Measurements from ENCODE around the gene CXCL8. TPM values are rescaled to one million over a fixed set of nuclear protein-coding genes. Genes with fewer than 3 reads are reported as not detected.

Gene CXCL8
- total RNA-seq, 1 experiment from 2014 or later, result 0.82 TPM

- intact Hi-C loops (cut with micrococcal nuclease; ENCODE audit: unreplicated experiment), result no loop called here
- TF ChIP-seq TCF7L2 (IDR thresholded peaks at IDR 0.05; ENCODE audit: low read depth, low read length), result no peak
- no peak for TF ChIP-seq SIN3A (IDR thresholded peaks at IDR 0.05; ENCODE audit: borderline replicate concordance, insufficient read depth, low read depth, low read length)
- no peak for TF ChIP-seq CTCF (IDR thresholded peaks at IDR 0.05)
- TF ChIP-seq POLR2AphosphoS5 (IDR thresholded peaks at IDR 0.05; ENCODE audit: low read depth, low read length), result no peak
- no peak for TF ChIP-seq REST (IDR thresholded peaks at IDR 0.05; ENCODE audit: insufficient read depth in 1 of 2, low read depth in 2 of 2, low read length in 1 of 2)
- CTCF ChIA-PET, result interaction anchor here (0.6 kb wide), 1 partner anchor 145 kb away, joined by 7 read pairs; no protein-coding TSS in a partner anchor
Observed at GRCh38 chr4:73721909-73722308, 18.5 kb upstream of the CXCL8 start.

GRCh38 chr4:73723023-73723422 lies 17.3 kb upstream of the CXCL8 start:
- no peaks in the 10 kb centered on the region for H3K27me3 ChIP-seq (ENCODE audit: control insufficient read depth, insufficient read depth, low read length)
- H3K36me3 ChIP-seq (ENCODE audit: control insufficient read depth, insufficient read depth, low read length), result no peaks in the 10 kb centered on the region
- H3K4me3 ChIP-seq (ENCODE audit: low read depth in 2 of 2, low read length in 2 of 2), result no peak overlapping the region
- in situ Hi-C loops (cut with HindIII; ENCODE audit: low pct_unique_long_range_greater_than_20kb, low sequenced_read_pairs), result no loop called here
- no peak for TF ChIP-seq SIN3A (IDR thresholded peaks at IDR 0.05; ENCODE audit: borderline replicate concordance, insufficient read depth, low read depth, low read length)
- no peak for TF ChIP-seq REST (IDR thresholded peaks at IDR 0.05; ENCODE audit: insufficient read depth in 1 of 2, low read depth in 2 of 2, low read length in 1 of 2)
- no peak for TF ChIP-seq CTCF (IDR thresholded peaks at IDR 0.05)
- TF ChIP-seq POLR2AphosphoS5 (IDR thresholded peaks at IDR 0.05; ENCODE audit: low read depth, low read length), result no peak
- TF ChIP-seq TCF7L2 (IDR thresholded peaks at IDR 0.05; ENCODE audit: low read depth, low read length), result no peak
- intact Hi-C loops (cut with micrococcal nuclease; ENCODE audit: unreplicated experiment), result no loop called here
- no peak for DNase-seq (ENCODE audit: low read depth, low spot score)
- POLR2A ChIA-PET, result no interaction called here
- no peak for ATAC-seq
- no peaks in the 10 kb centered on the region for H3K4me1 ChIP-seq (ENCODE audit: control insufficient read depth, insufficient read depth, low read length)
- CTCF ChIA-PET, result no interaction called here
- peaks cover 3% of the 10 kb centered on the region; the same call in 1 of the 2 replicates for H3K9me3 ChIP-seq (ENCODE audit: control insufficient read depth, insufficient read depth, low read depth, low read length)
- no TSS peak for BruUV-seq (replicated peaks)
- H3K27ac ChIP-seq (ENCODE audit: low read length), result peak overlapping the region; percentile 18; the same call in 1 of the 2 replicates

More at GRCh38 chr4:73721909-73722308, 18.5 kb upstream of the CXCL8 start:
- ATAC-seq, result no peak; the same call in 1 of the 2 replicates
- Histone ChIP-seq H3K9me3 (ENCODE audit: control insufficient read depth, insufficient read depth, low read depth, low read length) (peaks cover 3% of the 10 kb centered on the region; the same call in 1 of the 2 replicates), H3K4me1 (ENCODE audit: control insufficient read depth, insufficient read depth, low read length) (no peaks in the 10 kb centered on the region), H3K36me3 (ENCODE audit: control insufficient read depth, insufficient read depth, low read length) (no peaks in the 10 kb centered on the region), H3K27me3 (ENCODE audit: control insufficient read depth, insufficient read depth, low read length) (no peaks in the 10 kb centered on the region), H3K27ac (ENCODE audit: low read length) (peak overlapping the region; percentile 23; the same call in 1 of the 2 replicates), H3K4me3 (ENCODE audit: low read depth in 2 of 2, low read length in 2 of 2) (no peak overlapping the region)
- no peak for DNase-seq (ENCODE audit: low read depth, low spot score)
- in situ Hi-C loops (cut with HindIII; ENCODE audit: low pct_unique_long_range_greater_than_20kb, low sequenced_read_pairs), result no loop called here
- POLR2A ChIA-PET, result no interaction called here
- BruUV-seq (replicated peaks), result no TSS peak

Data from Panc1 (cell line).